ENCODE data around the gene CCDC198.

GRCh38 chr14:57486767-57487379 lies 6.8 kb downstream of the CCDC198 start:
- TF ChIP-seq, protein P1, sequence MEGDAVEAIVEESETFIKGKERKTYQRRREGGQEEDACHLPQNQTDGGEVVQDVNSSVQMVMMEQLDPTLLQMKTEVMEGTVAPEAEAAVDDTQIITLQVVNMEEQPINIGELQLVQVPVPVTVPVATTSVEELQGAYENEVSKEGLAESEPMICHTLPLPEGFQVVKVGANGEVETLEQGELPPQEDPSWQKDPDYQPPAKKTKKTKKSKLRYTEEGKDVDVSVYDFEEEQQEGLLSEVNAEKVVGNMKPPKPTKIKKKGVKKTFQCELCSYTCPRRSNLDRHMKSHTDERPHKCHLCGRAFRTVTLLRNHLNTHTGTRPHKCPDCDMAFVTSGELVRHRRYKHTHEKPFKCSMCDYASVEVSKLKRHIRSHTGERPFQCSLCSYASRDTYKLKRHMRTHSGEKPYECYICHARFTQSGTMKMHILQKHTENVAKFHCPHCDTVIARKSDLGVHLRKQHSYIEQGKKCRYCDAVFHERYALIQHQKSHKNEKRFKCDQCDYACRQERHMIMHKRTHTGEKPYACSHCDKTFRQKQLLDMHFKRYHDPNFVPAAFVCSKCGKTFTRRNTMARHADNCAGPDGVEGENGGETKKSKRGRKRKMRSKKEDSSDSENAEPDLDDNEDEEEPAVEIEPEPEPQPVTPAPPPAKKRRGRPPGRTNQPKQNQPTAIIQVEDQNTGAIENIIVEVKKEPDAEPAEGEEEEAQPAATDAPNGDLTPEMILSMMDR (IDR thresholded peaks at IDR 0.05; ENCODE audit: poor library complexity, severe bottlenecking) = peak; percentile 88
- TF ChIP-seq EZH2 (IDR thresholded peaks at IDR 0.05; ENCODE audit: borderline replicate concordance, insufficient read depth, low read length, poor library complexity, severe bottlenecking) = no peak
